ENCODE data around the gene NOP16. TPM values are rescaled to one million over a fixed set of nuclear protein-coding genes. Genes with fewer than 3 reads are reported as not detected.

NOP16 gene
- total RNA-seq, 1 donor from 2014 or later = 13.6 TPM

- intact Hi-C loops (cut with DNase I) = no loop called here
- TF ChIP-seq CTCF (IDR thresholded peaks at IDR 0.05) = no peak
- Histone ChIP-seq H3K9me3 (no peaks in the 10 kb centered on the region), H3K27me3 (no peaks in the 10 kb centered on the region), H3K4me3 (no peak overlapping the region), H3K27ac (no peak overlapping the region), H3K36me3 (peaks cover 13% of the 10 kb centered on the region), H3K4me1 (no peaks in the 10 kb centered on the region)
- no peak for ATAC-seq
- DNase-seq = peak; percentile 46
Measured at GRCh38 chr5:176401281-176402205, 13.1 kb upstream of the NOP16 start.

GRCh38 chr5:176400382-176401156 lies 12.2 kb upstream of the NOP16 start:
- Histone ChIP-seq H3K9me3 (no peaks in the 10 kb centered on the region), H3K36me3 (peaks cover 6% of the 10 kb centered on the region), H3K27me3 (no peaks in the 10 kb centered on the region), H3K4me3 (no peak overlapping the region), H3K27ac (no peak overlapping the region), H3K4me1 (no peaks in the 10 kb centered on the region)
- ATAC-seq (peak; percentile 65), DNase-seq (peak; percentile 62)
- no peak for TF ChIP-seq CTCF (IDR thresholded peaks at IDR 0.05)
- intact Hi-C loops (cut with DNase I) = no loop called here

GRCh38 chr5:176397736-176398420 lies 9.5 kb upstream of the NOP16 start:
- intact Hi-C loops (cut with DNase I) = no loop called here
- H3K36me3 ChIP-seq = peaks cover 10% of the 10 kb centered on the region
- ATAC-seq (no peak), DNase-seq (no peak)
- H3K27me3 ChIP-seq = no peaks in the 10 kb centered on the region
- no peaks in the 10 kb centered on the region for H3K4me1 ChIP-seq
- H3K4me3 ChIP-seq = no peak overlapping the region
- no peak overlapping the region for H3K27ac ChIP-seq
- no peaks in the 10 kb centered on the region for H3K9me3 ChIP-seq
- no peak for TF ChIP-seq CTCF (IDR thresholded peaks at IDR 0.05)

GRCh38 chr5:176396330-176396729 lies 7.9 kb upstream of the NOP16 start:
- H3K4me3 ChIP-seq = no peak overlapping the region
- H3K4me1 ChIP-seq = no peaks in the 10 kb centered on the region
- intact Hi-C loops (cut with DNase I) = no loop called here
- TF ChIP-seq CTCF (IDR thresholded peaks at IDR 0.05) = no peak
- DNase-seq (no peak), ATAC-seq (no peak)
- peaks cover 21% of the 10 kb centered on the region for H3K36me3 ChIP-seq
- no peaks in the 10 kb centered on the region for H3K9me3 ChIP-seq
- no peaks in the 10 kb centered on the region for H3K27me3 ChIP-seq
- no peak overlapping the region for H3K27ac ChIP-seq

- peaks cover 17% of the 10 kb centered on the region for H3K36me3 ChIP-seq
- H3K9me3 ChIP-seq = no peaks in the 10 kb centered on the region
- intact Hi-C loops (cut with DNase I) = no loop called here
- TF ChIP-seq CTCF (IDR thresholded peaks at IDR 0.05) = no peak
- no peak for DNase-seq
- no peaks in the 10 kb centered on the region for H3K27me3 ChIP-seq
- H3K4me3 ChIP-seq = no peak overlapping the region
- H3K4me1 ChIP-seq = no peaks in the 10 kb centered on the region
- no peak overlapping the region for H3K27ac ChIP-seq
- peak; percentile 34 for ATAC-seq
Measured at GRCh38 chr5:176394881-176395675, 6.7 kb upstream of the NOP16 start.
